Osteoblast (primary cell): ENCODE results near the gene CHRNA3. TPM values are rescaled to one million over a fixed set of nuclear protein-coding genes. Genes with fewer than 3 reads are reported as not detected.
"Not testable (repeated sequence)": the region's sequence is repeated elsewhere in the genome, so short reads cannot be mapped to it uniquely, and the experiment has no call there.

Experiments
- DNase-seq: peaks from one replicate; pipeline ENCODE4 v3.0.0; 2011; ENCODE audit warnings: low spot score, mixed read lengths; ENCODE audit not compliant: insufficient read length; ENCODE audit errors: missing footprints
- H2AFZ ChIP-seq: 2 replicates; pipeline ENCODE4 v1.6.0; 2011; ENCODE audit warnings: mild to moderate bottlenecking, low read length
- H3K27ac ChIP-seq: 2 replicates; pipeline ENCODE4 v1.5.1; 2011; ENCODE audit warnings: mild to moderate bottlenecking, low read depth, low read length, moderate library complexity
- H3K27me3 ChIP-seq: 2 replicates; pipeline ENCODE4 v1.6.0; 2012; ENCODE audit warnings: mild to moderate bottlenecking, control low read depth, inconsistent platforms, low read length, moderate library complexity; ENCODE audit not compliant: insufficient read depth
- H3K36me3 ChIP-seq: 2 replicates; pipeline ENCODE4 v1.5.1; 2011; ENCODE audit warnings: mild to moderate bottlenecking, low read length, control low read depth, moderate library complexity; ENCODE audit not compliant: insufficient read depth
- H3K4me1 ChIP-seq: 2 replicates; pipeline ENCODE4 v1.5.1; 2011; ENCODE audit warnings: mild to moderate bottlenecking, low read length, control low read depth, moderate library complexity; ENCODE audit not compliant: insufficient read depth
- H3K4me2 ChIP-seq: 2 replicates; pipeline ENCODE4 v1.6.0; 2011; ENCODE audit warnings: mild to moderate bottlenecking, low read length; ENCODE audit not compliant: insufficient read depth
- H3K4me3 ChIP-seq: fragments of 200-600 bp; sonication (generic); 3 replicates; pipeline ENCODE4 v1.5.1; 2012; ENCODE audit warnings: mild to moderate bottlenecking, low read length, inconsistent platforms; ENCODE audit not compliant: insufficient read depth
- H3K79me2 ChIP-seq: 2 replicates; pipeline ENCODE4 v1.6.0; 2012; ENCODE audit warnings: mild to moderate bottlenecking, low read length, control low read depth, inconsistent platforms; ENCODE audit not compliant: insufficient read depth
- H3K9me3 ChIP-seq: 2 replicates; pipeline ENCODE4 v1.5.1; 2011; ENCODE audit warnings: low read depth, low read length, control low read depth
- H4K20me1 ChIP-seq: 2 replicates; pipeline ENCODE4 v1.6.0; 2012; ENCODE audit warnings: mild to moderate bottlenecking, low read length, control low read depth; ENCODE audit not compliant: insufficient read depth
- total RNA-seq: library from RNA; depleted of rRNA; stranded (reverse); fragments of >200 nt; gene quantifications from 2 replicates; pipeline ENCODE4 v1.2.3, GENCODE V29; 2012
- TF ChIP-seq, protein P1 (sequence below): IDR thresholded peaks from 2 replicates; pipeline ENCODE4 v1.5.1; 2011; ENCODE audit warnings: mild to moderate bottlenecking, low read depth, low read length, moderate library complexity; ENCODE audit errors: extremely low read depth

Gene CHRNA3
- total RNA-seq, 1 donor = not detected

DNA sequence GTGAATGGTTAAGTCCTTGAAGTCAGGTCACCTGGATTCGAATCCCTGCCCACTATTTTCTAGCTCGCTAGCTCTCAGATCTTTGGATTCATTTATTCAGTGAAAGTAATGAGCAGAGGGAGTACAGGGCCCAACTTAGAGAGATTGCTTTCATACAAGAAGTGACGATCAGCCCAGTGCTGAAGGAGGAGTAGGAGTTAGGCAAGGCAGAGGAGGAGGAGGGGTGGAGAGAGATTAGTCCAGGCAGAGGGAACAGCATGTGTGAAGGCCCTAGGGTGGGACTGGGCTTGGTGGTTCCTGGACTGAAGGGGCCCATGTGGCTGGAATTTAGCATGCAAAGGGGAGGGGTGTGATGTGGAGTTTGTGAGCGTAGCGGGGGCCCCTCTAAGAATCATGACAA lies 59.3 kb downstream of the CHRNA3 start:
- Histone ChIP-seq H4K20me1 (no peaks in the 10 kb centered on the region), H3K9me3 (no peaks in the 10 kb centered on the region), H3K4me2 (no peak overlapping the region), H3K36me3 (no peaks in the 10 kb centered on the region), H3K4me3 (no peak overlapping the region), H3K27me3 (peaks cover 16% of the 10 kb centered on the region), H2AFZ (no peak overlapping the region), H3K27ac (no peak overlapping the region), H3K79me2 (no peaks in the 10 kb centered on the region), H3K4me1 (peaks cover 6% of the 10 kb centered on the region)
- TF ChIP-seq, protein P1, sequence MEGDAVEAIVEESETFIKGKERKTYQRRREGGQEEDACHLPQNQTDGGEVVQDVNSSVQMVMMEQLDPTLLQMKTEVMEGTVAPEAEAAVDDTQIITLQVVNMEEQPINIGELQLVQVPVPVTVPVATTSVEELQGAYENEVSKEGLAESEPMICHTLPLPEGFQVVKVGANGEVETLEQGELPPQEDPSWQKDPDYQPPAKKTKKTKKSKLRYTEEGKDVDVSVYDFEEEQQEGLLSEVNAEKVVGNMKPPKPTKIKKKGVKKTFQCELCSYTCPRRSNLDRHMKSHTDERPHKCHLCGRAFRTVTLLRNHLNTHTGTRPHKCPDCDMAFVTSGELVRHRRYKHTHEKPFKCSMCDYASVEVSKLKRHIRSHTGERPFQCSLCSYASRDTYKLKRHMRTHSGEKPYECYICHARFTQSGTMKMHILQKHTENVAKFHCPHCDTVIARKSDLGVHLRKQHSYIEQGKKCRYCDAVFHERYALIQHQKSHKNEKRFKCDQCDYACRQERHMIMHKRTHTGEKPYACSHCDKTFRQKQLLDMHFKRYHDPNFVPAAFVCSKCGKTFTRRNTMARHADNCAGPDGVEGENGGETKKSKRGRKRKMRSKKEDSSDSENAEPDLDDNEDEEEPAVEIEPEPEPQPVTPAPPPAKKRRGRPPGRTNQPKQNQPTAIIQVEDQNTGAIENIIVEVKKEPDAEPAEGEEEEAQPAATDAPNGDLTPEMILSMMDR = no peak
- no peak for DNase-seq

DNA sequence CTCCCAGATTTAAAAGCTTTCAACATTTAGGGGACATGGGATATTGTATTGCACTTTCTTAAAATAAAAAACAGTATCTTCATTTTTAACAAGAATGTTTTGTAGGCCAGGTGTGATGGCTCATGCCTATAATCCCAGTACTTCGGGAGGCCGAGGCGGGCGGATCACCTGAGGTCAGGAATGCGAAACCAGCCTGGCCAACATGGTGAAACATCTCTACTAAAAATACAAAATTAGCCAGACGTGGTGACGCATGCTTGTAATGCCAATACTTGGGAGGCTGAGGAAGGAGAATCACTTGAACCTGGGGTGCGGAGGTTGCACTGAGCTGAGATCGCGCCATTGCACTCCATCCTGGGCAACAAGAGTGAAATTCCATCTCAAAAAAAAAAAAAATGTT lies 60.6 kb downstream of the CHRNA3 start:
- H3K79me2 ChIP-seq, DNase-seq, H4K20me1 ChIP-seq, H3K4me3 ChIP-seq, H3K4me2 ChIP-seq, H3K9me3 ChIP-seq, H3K36me3 ChIP-seq, H3K27ac ChIP-seq, H2AFZ ChIP-seq, H3K4me1 ChIP-seq: not testable (repeated sequence)
- H3K27me3 ChIP-seq = peaks cover 15% of the 10 kb centered on the region

DNA sequence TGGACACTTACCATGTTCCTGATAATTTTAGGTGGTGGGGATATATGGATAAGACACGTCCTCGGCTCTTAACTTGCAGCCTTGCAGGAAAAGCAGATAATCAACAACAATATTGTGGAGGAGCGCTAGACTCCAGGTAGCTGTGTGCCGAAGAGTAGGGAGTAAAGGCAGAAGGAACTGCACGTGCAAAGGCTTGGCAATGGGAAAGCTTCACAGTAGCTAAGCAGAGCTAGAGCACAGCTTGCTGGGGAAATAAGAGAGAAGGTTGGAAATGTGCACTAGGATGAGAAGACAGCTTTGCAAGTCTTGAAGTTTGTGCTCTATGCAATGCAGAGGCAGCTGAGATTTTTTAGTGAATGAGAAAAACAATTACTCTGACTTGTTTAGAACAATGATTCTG lies 68.2 kb downstream of the CHRNA3 start:
- no peaks in the 10 kb centered on the region for H3K79me2 ChIP-seq
- H3K4me1 ChIP-seq = no peaks in the 10 kb centered on the region
- peaks cover 20% of the 10 kb centered on the region for H3K36me3 ChIP-seq

DNA sequence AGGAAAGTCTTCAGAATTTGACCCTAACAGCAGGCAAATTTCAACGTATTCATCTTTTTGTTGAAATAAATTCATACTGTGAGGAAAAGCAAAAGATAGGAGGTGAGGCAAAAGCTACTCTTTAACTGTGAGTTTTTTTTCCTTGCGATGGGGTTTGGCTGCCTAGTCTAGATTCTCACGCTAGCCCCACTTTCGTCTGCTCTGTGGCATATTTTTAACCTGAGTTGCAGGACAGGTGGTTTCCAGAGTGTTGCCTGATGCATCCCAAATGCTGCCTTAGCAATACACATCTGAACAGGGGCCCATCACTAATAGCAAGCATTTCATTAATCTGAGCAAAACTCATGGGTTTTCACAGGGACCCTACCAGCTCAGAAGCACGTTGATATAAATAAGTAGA lies 68.9 kb downstream of the CHRNA3 start:
- DNase-seq = no peak
- Histone ChIP-seq H3K9me3 (no peaks in the 10 kb centered on the region), H2AFZ (no peak overlapping the region), H3K36me3 (peaks cover 27% of the 10 kb centered on the region), H3K4me3 (no peak overlapping the region), H3K79me2 (no peaks in the 10 kb centered on the region), H3K27me3 (no peaks in the 10 kb centered on the region), H4K20me1 (no peaks in the 10 kb centered on the region), H3K4me2 (no peak overlapping the region), H3K4me1 (no peaks in the 10 kb centered on the region), H3K27ac (no peak overlapping the region)
- TF ChIP-seq, protein P1 = no peak

More for the DNA sequence above, 68.2 kb downstream of the CHRNA3 start:
- Histone ChIP-seq H2AFZ (no peak overlapping the region), H4K20me1 (no peaks in the 10 kb centered on the region), H3K9me3 (no peaks in the 10 kb centered on the region), H3K27me3 (no peaks in the 10 kb centered on the region), H3K4me2 (no peak overlapping the region), H3K4me3 (no peak overlapping the region), H3K27ac (no peak overlapping the region)
- no peak for DNase-seq
- TF ChIP-seq, protein P1 = no peak
